GM19328 (cell line): ENCODE results near the gene MALL.
"Not testable (repeated sequence)": the region's sequence is repeated elsewhere in the genome, so short reads cannot be mapped to it uniquely, and the experiment has no call there.

Experiments used
- ATAC-seq: cut with Tn5 transposase; IDR thresholded peaks from one replicate; pipeline ENCODE4 v1.9.1; 2021; ENCODE audit warnings: mild to moderate bottlenecking, moderate library complexity; ENCODE audit not compliant: unreplicated experiment

The MALL gene

GRCh38 chr2:110054521-110055407 is 60.9 kb downstream of the MALL start:
- not testable (repeated sequence) for ATAC-seq

GRCh38 chr2:110053688-110054087 is 61.9 kb downstream of the MALL start:
- ATAC-seq: not testable (repeated sequence)

- not testable (repeated sequence) for ATAC-seq
Measured at GRCh38 chr2:110052166-110052565, 63.5 kb downstream of the MALL start.

- ATAC-seq: not testable (repeated sequence)
Measured at GRCh38 chr2:110050222-110050621, 65.4 kb downstream of the MALL start.

GRCh38 chr2:110049769-110050168 is 65.9 kb downstream of the MALL start:
- not testable (repeated sequence) for ATAC-seq

- ATAC-seq: not testable (repeated sequence)
Measured at GRCh38 chr2:110048255-110049197, 67.1 kb downstream of the MALL start.

GRCh38 chr2:110047225-110047624 is 68.4 kb downstream of the MALL start:
- ATAC-seq: not testable (repeated sequence)

GRCh38 chr2:110041941-110042660 is 73.5 kb downstream of the MALL start:
- ATAC-seq: not testable (repeated sequence)

- ATAC-seq: not testable (repeated sequence)
Measured at GRCh38 chr2:110037336-110037735, 78.3 kb downstream of the MALL start.

- not testable (repeated sequence) for ATAC-seq
Measured at GRCh38 chr2:110035384-110035783, 80.2 kb downstream of the MALL start.

- ATAC-seq: not testable (repeated sequence)
Measured at GRCh38 chr2:110034935-110035334, 80.7 kb downstream of the MALL start.
